PC-3 (cell line): ENCODE measurements around the gene SOAT1. TPM values are rescaled to one million over a fixed set of nuclear protein-coding genes. Genes with fewer than 3 reads are reported as not detected.

Experiments
- ATAC-seq: fragments of 200-7000 bp; cut with Tn5 transposase; 2 replicates; pipeline ENCODE4 v1.9.1; 2020; ENCODE audit warnings: mild to moderate bottlenecking, moderate library complexity
- BruUV-seq: library from RNA; stranded (reverse); fragments of 400-500 nt; replicated peaks from 2 replicates; lab custom pipeline; 2021; lab: Mats Ljungman, UMichigan
- CTCF ChIA-PET: fragments of 300-600 bp; sonication (Branson Sonifier 250); formaldehyde crosslinking; loops from one replicate; lab custom pipeline; 2022; ENCODE audit warnings: antibody characterized with exemption; lab: Charles Lee
- POLR2A ChIA-PET: fragments of 300-600 bp; sonication (Branson Sonifier 250); formaldehyde crosslinking; loops from one replicate; lab custom pipeline; 2022; ENCODE audit warnings: antibody characterized with exemption; ENCODE audit not compliant: unreplicated experiment; lab: Charles Lee
- DNase-seq: peaks from one replicate; pipeline ENCODE4 v3.0.0-alpha.2; 2015
- H2AFZ ChIP-seq: fragments of 300-600 bp; sonication (generic); 2 replicates; pipeline ENCODE4 v1.6.0; 2016; ENCODE audit warnings: antibody characterized with exemption, low read length
- H3F3A ChIP-seq: fragments of 300-600 bp; sonication (generic); one replicate; pipeline ENCODE4 v1.6.0; 2017; ENCODE audit warnings: antibody characterized with exemption, low read length, control low read depth, mild to moderate bottlenecking; ENCODE audit not compliant: unreplicated experiment
- H3K27ac ChIP-seq: fragments of 300-600 bp; sonication (generic); 2 replicates; pipeline ENCODE4 v1.5.1; 2016; ENCODE audit warnings: mild to moderate bottlenecking, low read length
- H3K27me3 ChIP-seq: fragments of 300-600 bp; sonication (generic); 2 replicates; pipeline ENCODE4 v1.6.1; 2016; ENCODE audit warnings: low read length, mixed read lengths
- H3K36me3 ChIP-seq: fragments of 300-600 bp; sonication (generic); 2 replicates; pipeline ENCODE4 v1.6.1; 2016; ENCODE audit warnings: low read depth, mixed run types, low read length, mixed read lengths
- H3K4me1 ChIP-seq: fragments of 300-600 bp; sonication (generic); 2 replicates; pipeline ENCODE4 v1.5.1; 2016; ENCODE audit warnings: low read length; ENCODE audit not compliant: insufficient read depth
- H3K4me2 ChIP-seq: fragments of 300-600 bp; sonication (generic); 2 replicates; pipeline ENCODE4 v1.6.0; 2016; ENCODE audit warnings: low read length
- H3K4me3 ChIP-seq: fragments of 300-600 bp; sonication (generic); 2 replicates; pipeline ENCODE4 v1.5.1; 2016; ENCODE audit warnings: mild to moderate bottlenecking, low read length, mixed read lengths
- H3K79me2 ChIP-seq: fragments of 300-600 bp; sonication (generic); 2 replicates; pipeline ENCODE4 v1.6.1; 2017; ENCODE audit warnings: low read length, mixed read lengths
- H3K9ac ChIP-seq: fragments of 300-600 bp; sonication (generic); 2 replicates; pipeline ENCODE4 v1.6.0; 2016; ENCODE audit warnings: mild to moderate bottlenecking, low read length
- H3K9me2 ChIP-seq: fragments of 300-600 bp; sonication (generic); replicated peaks from 2 replicates; pipeline ENCODE4 v1.6.1; 2016; ENCODE audit warnings: mixed run types, low read length, mixed read lengths
- H3K9me3 ChIP-seq: fragments of 300-600 bp; sonication (generic); 2 replicates; pipeline ENCODE4 v1.6.1; 2016; ENCODE audit warnings: low read length, mixed read lengths
- H4K20me1 ChIP-seq: fragments of 300-600 bp; sonication (generic); 2 replicates; pipeline ENCODE4 v1.6.1; 2016; ENCODE audit warnings: low read length, mixed read lengths
- CTCF ChIP-seq: fragments of 300-600 bp; sonication (generic); conservative IDR thresholded peaks from 2 replicates; pipeline ENCODE4 v1.5.1; 2017; ENCODE audit warnings: antibody characterized with exemption, low read depth, mild to moderate bottlenecking, low read length
- EZH2 ChIP-seq: fragments of 300-600 bp; sonication (generic); IDR thresholded peaks from one replicate; pipeline ENCODE4 v1.6.1; 2017; ENCODE audit warnings: antibody characterized with exemption, mild to moderate bottlenecking, low read length; ENCODE audit not compliant: unreplicated experiment
- EZH2phosphoT487 ChIP-seq: fragments of 300-600 bp; sonication (generic); IDR thresholded peaks from 2 replicates; pipeline ENCODE4 v1.6.1; 2018; ENCODE audit warnings: mild to moderate bottlenecking, antibody characterized with exemption, low read length, borderline replicate concordance
- intact Hi-C: fragments of 100-400 bp; cut with micrococcal nuclease; formaldehyde crosslinking; loops from 2 replicates; pipeline ENCODE4 v1.9.0; 2023
- total RNA-seq: library from RNA; depleted of rRNA; stranded (reverse); fragments of >200 nt; gene quantifications from 2 replicates; pipeline ENCODE4 v1.2.3, GENCODE V29; 2014

Gene SOAT1
- total RNA-seq, 1 experiment from 2014 or later, result 10.5 TPM

DNA sequence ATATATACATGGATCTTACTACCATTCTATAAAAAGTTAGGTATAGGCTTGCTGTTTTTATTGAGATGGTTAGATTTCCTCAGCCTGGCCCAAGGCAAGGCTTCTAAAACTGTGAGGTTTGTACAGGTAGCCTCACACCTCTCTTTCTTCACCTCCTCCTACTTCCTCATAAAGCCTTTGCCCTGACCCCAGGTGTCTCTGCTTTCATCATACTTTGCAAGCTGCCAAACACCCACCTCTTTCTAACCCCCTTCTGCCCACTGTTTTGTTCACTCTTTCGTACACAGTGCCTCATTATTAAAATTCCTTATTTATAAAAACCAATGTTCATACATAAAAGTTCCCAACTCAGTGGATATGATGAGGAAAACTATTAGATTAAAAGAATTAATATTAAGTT lies 31.4 kb upstream of the SOAT1 start:
- Histone ChIP-seq H4K20me1 (no peaks in the 10 kb centered on the region), H3K4me2 (no peak overlapping the region), H3K4me3 (no peak overlapping the region), H3K36me3 (no peaks in the 10 kb centered on the region), H3K9me2 (no peaks in the 10 kb centered on the region), H3K9me3 (no peaks in the 10 kb centered on the region), H3K9ac (no peak overlapping the region), H2AFZ (no peak overlapping the region), H3K79me2 (no peaks in the 10 kb centered on the region), H3K4me1 (no peaks in the 10 kb centered on the region), H3K27me3 (no peaks in the 10 kb centered on the region), H3K27ac (no peak overlapping the region), H3F3A (no peaks in the 10 kb centered on the region)
- no peak for DNase-seq
- ChIA-PET CTCF (no interaction called here), POLR2A (no interaction called here)
- TF ChIP-seq EZH2, result no peak
- TF ChIP-seq CTCF, result no peak
- TF ChIP-seq EZH2phosphoT487, result no peak
- intact Hi-C loops, result no loop called here
- ATAC-seq, result no peak
- BruUV-seq, result no TSS peak

- POLR2A ChIA-PET, result no interaction called here
- CTCF ChIA-PET, result no interaction called here
- H3K9me3 ChIP-seq, result no peaks in the 10 kb centered on the region
- no peak overlapping the region for H3K27ac ChIP-seq
- no peak overlapping the region for H3K4me2 ChIP-seq
- TF ChIP-seq EZH2phosphoT487 (no peak), CTCF (no peak), EZH2 (no peak)
- H3K27me3 ChIP-seq, result no peaks in the 10 kb centered on the region
- no peaks in the 10 kb centered on the region for H3K4me1 ChIP-seq
- H4K20me1 ChIP-seq, result no peaks in the 10 kb centered on the region
- DNase-seq (no peak), ATAC-seq (no peak)
- no peak overlapping the region for H3K9ac ChIP-seq
- H3K9me2 ChIP-seq, result no peaks in the 10 kb centered on the region
- H3K4me3 ChIP-seq, result no peak overlapping the region
- no peaks in the 10 kb centered on the region for H3F3A ChIP-seq
- no peaks in the 10 kb centered on the region for H3K79me2 ChIP-seq
- no peak overlapping the region for H2AFZ ChIP-seq
- no peaks in the 10 kb centered on the region for H3K36me3 ChIP-seq
- intact Hi-C loops, result no loop called here
- BruUV-seq, result no TSS peak
Observed at GRCh38 chr1:179263121-179263520, 30.5 kb upstream of the SOAT1 start.

DNA sequence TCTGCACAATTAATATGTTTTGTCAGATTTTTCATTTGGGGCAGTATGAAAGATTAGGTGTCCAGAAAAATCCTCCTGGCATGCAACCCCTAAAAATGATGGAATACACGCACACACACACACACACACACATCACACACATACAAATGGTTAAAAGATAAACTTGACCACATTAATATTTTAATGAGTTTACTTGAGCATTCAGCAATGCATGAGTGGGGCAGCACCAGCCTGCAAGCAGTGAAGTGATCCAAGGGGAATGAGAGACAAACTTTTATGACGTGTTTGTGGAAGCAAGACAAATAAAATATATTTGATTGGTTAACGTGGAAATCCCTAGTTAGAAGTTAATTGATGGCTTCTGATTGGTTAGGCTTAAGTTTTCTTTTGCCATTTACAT lies 29.1 kb upstream of the SOAT1 start:
- H3K4me2 ChIP-seq, result no peak overlapping the region
- H2AFZ ChIP-seq, result no peak overlapping the region
- BruUV-seq, result no TSS peak
- H3K79me2 ChIP-seq, result no peaks in the 10 kb centered on the region
- CTCF ChIA-PET, result no interaction called here
- H3K9me2 ChIP-seq, result no peaks in the 10 kb centered on the region
- H3K4me3 ChIP-seq, result no peak overlapping the region
- intact Hi-C loops, result no loop called here
- TF ChIP-seq CTCF (no peak), EZH2phosphoT487 (no peak), EZH2 (no peak)
- H3F3A ChIP-seq, result no peaks in the 10 kb centered on the region
- DNase-seq, result no peak
- POLR2A ChIA-PET, result no interaction called here
- H3K36me3 ChIP-seq, result no peaks in the 10 kb centered on the region
- H3K27me3 ChIP-seq, result no peaks in the 10 kb centered on the region
- H3K27ac ChIP-seq, result no peak overlapping the region
- H4K20me1 ChIP-seq, result no peaks in the 10 kb centered on the region
- no peaks in the 10 kb centered on the region for H3K9me3 ChIP-seq
- no peak overlapping the region for H3K9ac ChIP-seq
- ATAC-seq, result no peak
- H3K4me1 ChIP-seq, result no peaks in the 10 kb centered on the region
